ENCODE results near the gene TPPP. TPM values are rescaled to one million over a fixed set of nuclear protein-coding genes. Genes with fewer than 3 reads are reported as not detected.

Gene TPPP
- total and polyA plus RNA-seq, 2 donors (not counting 3 experiments of a cell fraction or from before 2014, with no cell fraction given), result 0.04 to 0.09 TPM

- H3K4me2 ChIP-seq (ENCODE audit: insufficient read depth, low read length), result no peak overlapping the region
- H3K27ac ChIP-seq (ENCODE audit: insufficient read depth, low read depth, low read length), result no peak overlapping the region
- no peaks in the 10 kb centered on the region for H3K79me2 ChIP-seq (ENCODE audit: control insufficient read depth, insufficient read depth, low read length)
- no peak for FAIRE-seq
- H3K9ac ChIP-seq (replicated peaks; ENCODE audit: extremely low read depth, insufficient read depth, low read length), result no peak overlapping the region
- H3K27me3 ChIP-seq (ENCODE audit: control insufficient read depth in 2 of 2, insufficient read depth in 2 of 2, low read length in 2 of 2), result no peaks in the 10 kb centered on the region
- H3K9me3 ChIP-seq (replicated peaks; ENCODE audit: control insufficient read depth, insufficient read depth, low read length), result no peaks in the 10 kb centered on the region
- no peaks in the 10 kb centered on the region for H4K20me1 ChIP-seq (replicated peaks; ENCODE audit: control insufficient read depth, extremely low read depth, insufficient read depth, low read length)
- intact Hi-C loops (cut with micrococcal nuclease) (no loop called here), dilution Hi-C loops (cut with MboI; ENCODE audit: extremely low pct_ligation_motif_present, low sequenced_read_pairs) (no loop called here)
- no peaks in the 10 kb centered on the region for H3K4me1 ChIP-seq (ENCODE audit: control insufficient read depth, extremely low read depth, insufficient read depth, low read length)
- no peak overlapping the region for H3K4me3 ChIP-seq (replicated peaks in 1 of 3; ENCODE audit: insufficient read depth in 1 of 3, low read depth in 1 of 3, low read length in 3 of 3)
- no peak for DNase-seq (ENCODE audit: low read depth, low spot score)
- no peak overlapping the region for H2AFZ ChIP-seq (ENCODE audit: low read depth, low read length)
- CTCF ChIA-PET, result no interaction called here
- BruUV-seq (replicated peaks), result no TSS peak
- no peaks in the 10 kb centered on the region for H3K9me1 ChIP-seq (replicated peaks; ENCODE audit: control insufficient read depth, extremely low read depth, insufficient read depth, low read length)
- H3K36me3 ChIP-seq (ENCODE audit: control insufficient read depth in 2 of 2, extremely low read depth in 1 of 2, insufficient read depth in 2 of 2, low read length in 2 of 2), result peaks cover 0 to 4% of the 10 kb centered on the region in 2 experiments
- TF ChIP-seq EZH2 (IDR thresholded peaks at IDR 0.05; ENCODE audit: borderline replicate concordance, low read depth, low read length, severe bottlenecking) (no peak), POLR2AphosphoS5 (IDR thresholded peaks at IDR 0.05; ENCODE audit: insufficient read depth, low read depth, low read length) (no peak), POLR2A (IDR thresholded peaks at IDR 0.05; ENCODE audit: low read depth, low read length) (no peak), JUN (IDR thresholded peaks at IDR 0.05; ENCODE audit: borderline replicate concordance, insufficient read depth, insufficient read length, low read depth) (no peak), MYC (IDR thresholded peaks at IDR 0.05; ENCODE audit: low read depth, low read length) (no peak), MAX (IDR thresholded peaks at IDR 0.05; ENCODE audit: insufficient read depth, insufficient read length) (no peak), FOS (IDR thresholded peaks at IDR 0.05; ENCODE audit: borderline replicate concordance, insufficient read depth, low read length) (no peak), CTCF (IDR thresholded peaks at IDR 0.05; ENCODE audit: extremely low read depth in 1 of 2, insufficient read depth in 1 of 2, low read depth in 1 of 2, low read length in 2 of 2) (no peak), GATA2 (IDR thresholded peaks at IDR 0.05; ENCODE audit: insufficient read depth, insufficient read length, low read depth, low read length) (no peak)
- POLR2A ChIA-PET, result no interaction called here
These were observed 68.3 kb downstream of the TPPP start for GRCh38 chr5:624951-625230.
